ENCODE measurements around the gene GRM8. TPM values are rescaled to one million over a fixed set of nuclear protein-coding genes. Genes with fewer than 3 reads are reported as not detected.

The GRM8 gene
- total RNA-seq, 4 donors from 2014 or later, result 0.57 TPM; not detected in 3

GRCh38 chr7:127066974-127067373, 185.8 kb downstream of the GRM8 start:
- 56 to 71% methylated on average over 2 of the region's 3 CpGs for WGBS, 2 donors
- intact Hi-C loops (cut with DNase I), result no loop called here
- no peak overlapping the region for H3K27ac ChIP-seq

DNA sequence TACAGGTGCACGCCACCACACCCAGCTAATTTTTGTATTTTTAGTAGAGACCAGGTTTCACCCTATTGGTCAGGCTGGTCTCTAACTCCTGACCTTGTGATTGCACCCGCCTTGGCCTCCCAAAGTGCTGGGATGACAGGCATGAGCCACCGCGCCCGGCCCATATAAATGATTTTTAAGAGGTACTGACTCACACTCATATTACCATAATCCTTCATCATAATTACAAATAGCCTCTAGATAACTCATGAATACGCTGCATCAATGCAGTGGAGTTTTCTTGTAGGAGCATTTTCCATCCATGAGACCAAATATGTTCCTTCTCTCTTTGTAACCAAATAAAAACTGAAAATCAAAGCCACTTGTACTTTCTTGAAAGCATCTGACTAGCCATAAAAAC, 193.3 kb downstream of the GRM8 start:
- Histone ChIP-seq H3K36me3 (no peaks in the 10 kb centered on the region), H3K27me3 (no peaks in the 10 kb centered on the region), H3K9me3 (peaks cover 0 to 9% (median 0%) of the 10 kb centered on the region in 3 donors), H3K4me3 (no peak overlapping the region), H3K27ac (no peak overlapping the region), H3K4me1 (no peaks in the 10 kb centered on the region)
- no peak for DNase-seq
- 80% methylated on average over 6 of the region's 6 CpGs for WGBS, 2 donors
- TF ChIP-seq CTCF (IDR thresholded peaks at IDR 0.05) (no peak), POLR2A (IDR thresholded peaks at IDR 0.05) (no peak)
- intact Hi-C loops (cut with DNase I), result no loop called here

More at GRCh38 chr7:127066974-127067373, 185.8 kb downstream of the GRM8 start:
- peaks cover 0 to 9% (median 0%) of the 10 kb centered on the region in 3 donors for H3K9me3 ChIP-seq
- H3K4me1 ChIP-seq, result no peaks in the 10 kb centered on the region
- no peak for DNase-seq
- no peaks in the 10 kb centered on the region for H3K27me3 ChIP-seq
- H3K36me3 ChIP-seq, result no peaks in the 10 kb centered on the region
- TF ChIP-seq POLR2A (IDR thresholded peaks at IDR 0.05) (no peak), CTCF (IDR thresholded peaks at IDR 0.05) (no peak)
- H3K4me3 ChIP-seq, result no peak overlapping the region

GRCh38 chr7:127057918-127058317, 194.8 kb downstream of the GRM8 start:
- intact Hi-C loops (cut with DNase I), result no loop called here
- no peak for DNase-seq
- H3K4me3 ChIP-seq, result no peak overlapping the region
- H3K36me3 ChIP-seq, result no peaks in the 10 kb centered on the region
- H3K27me3 ChIP-seq, result no peaks in the 10 kb centered on the region
- H3K27ac ChIP-seq, result no peak overlapping the region
- H3K9me3 ChIP-seq, result no peaks in the 10 kb centered on the region
- WGBS, 2 donors, result 84 to 85% methylated on average over 8 to 9 of the region's 9 CpGs
- TF ChIP-seq POLR2A (IDR thresholded peaks at IDR 0.05) (no peak), CTCF (IDR thresholded peaks at IDR 0.05) (no peak)
- H3K4me1 ChIP-seq, result no peaks in the 10 kb centered on the region

DNA sequence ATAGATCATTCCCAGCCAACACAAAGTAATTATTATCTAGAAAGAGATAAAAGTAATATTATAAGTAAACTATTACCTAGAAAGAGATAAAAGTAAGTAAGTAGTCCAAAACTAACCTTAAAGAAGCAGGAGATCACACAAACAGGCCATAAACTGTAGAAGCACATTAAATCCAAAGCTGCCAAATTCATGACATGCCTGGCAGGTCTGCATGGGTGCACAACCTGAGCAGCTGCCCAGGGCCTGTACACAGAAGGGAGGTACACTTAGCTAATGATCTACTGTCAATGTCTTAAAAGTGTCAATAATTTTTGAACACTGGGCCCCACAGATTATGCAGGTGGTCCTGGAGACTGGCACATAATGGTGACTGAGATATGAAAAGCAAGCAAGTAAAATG, 196.5 kb downstream of the GRM8 start:
- TF ChIP-seq CTCF (IDR thresholded peaks at IDR 0.05) (no peak), POLR2A (IDR thresholded peaks at IDR 0.05) (no peak)

DNA sequence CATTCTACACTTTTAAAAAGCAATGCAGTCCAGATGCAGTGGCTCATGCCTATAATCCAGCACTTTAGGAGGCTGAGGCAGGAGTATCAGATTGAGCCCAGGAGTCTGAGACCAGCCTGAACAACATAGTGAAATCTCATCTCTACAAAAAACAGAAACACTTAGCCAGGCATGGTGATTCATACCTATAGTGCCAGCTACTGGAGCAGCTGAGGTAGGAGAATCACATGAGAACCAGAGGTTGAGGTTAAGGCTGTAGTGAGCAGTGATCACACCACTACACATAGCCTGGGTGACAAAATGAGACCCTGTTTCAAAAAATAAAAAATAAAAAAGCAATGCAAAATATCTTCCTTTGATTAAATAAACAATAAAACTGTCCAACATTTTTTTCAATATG, 205.2 kb downstream of the GRM8 start:
- TF ChIP-seq POLR2A (IDR thresholded peaks at IDR 0.05) (no peak), CTCF (IDR thresholded peaks at IDR 0.05) (no peak)
- H3K4me1 ChIP-seq, result no peaks in the 10 kb centered on the region
- H3K27ac ChIP-seq, result no peak overlapping the region
- no peaks in the 10 kb centered on the region for H3K27me3 ChIP-seq
- intact Hi-C loops (cut with DNase I), result no loop called here
- DNase-seq, result no peak
- H3K36me3 ChIP-seq, result no peaks in the 10 kb centered on the region
- no peak overlapping the region for H3K4me3 ChIP-seq
- no peaks in the 10 kb centered on the region for H3K9me3 ChIP-seq

More for the DNA sequence above, 196.5 kb downstream of the GRM8 start:
- intact Hi-C loops (cut with DNase I), result no loop called here
- no peak for DNase-seq
- Histone ChIP-seq H3K9me3 (no peaks in the 10 kb centered on the region), H3K27ac (no peak overlapping the region), H3K4me3 (no peak overlapping the region), H3K4me1 (no peaks in the 10 kb centered on the region), H3K27me3 (no peaks in the 10 kb centered on the region), H3K36me3 (no peaks in the 10 kb centered on the region)
